Stimulated activated CD4-positive, alpha-beta T cell treated with anti-CD3 and anti-CD28 coated beads, TNF-alpha, amount 100 ng/mL, for 48 hours (primary cell): ENCODE results near the gene CCT2.
"Not testable (repeated sequence)": the region's sequence is repeated elsewhere in the genome, so short reads cannot be mapped to it uniquely, and the experiment has no call there.

Source experiments
- DNase-seq, 3 donors: peaks; one replicate each; pipeline ENCODE4 v3.0.0-alpha.2; 2020; ENCODE audit warnings: low read depth in 3 of 3

CCT2 gene

DNA sequence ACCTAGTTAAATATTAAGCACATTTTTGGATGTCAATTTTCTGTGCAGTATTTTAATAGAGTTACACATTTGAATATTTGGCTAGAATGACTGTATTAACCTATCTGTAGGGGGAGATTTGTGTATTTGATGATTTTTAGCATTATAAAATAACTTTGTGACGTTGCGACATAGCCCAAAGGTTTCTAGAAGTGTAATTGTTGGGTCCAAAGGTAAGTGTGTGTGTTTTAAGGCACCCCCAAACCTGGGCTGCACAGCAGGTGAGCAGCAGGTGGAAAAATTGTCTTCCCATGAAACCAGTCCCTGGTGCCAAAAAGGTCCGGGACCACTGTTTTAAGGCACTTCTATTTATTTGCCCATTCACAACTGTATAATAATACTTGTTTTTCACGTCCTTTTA lies 3.3 kb downstream of the CCT2 start:
- no peak for DNase-seq

DNA sequence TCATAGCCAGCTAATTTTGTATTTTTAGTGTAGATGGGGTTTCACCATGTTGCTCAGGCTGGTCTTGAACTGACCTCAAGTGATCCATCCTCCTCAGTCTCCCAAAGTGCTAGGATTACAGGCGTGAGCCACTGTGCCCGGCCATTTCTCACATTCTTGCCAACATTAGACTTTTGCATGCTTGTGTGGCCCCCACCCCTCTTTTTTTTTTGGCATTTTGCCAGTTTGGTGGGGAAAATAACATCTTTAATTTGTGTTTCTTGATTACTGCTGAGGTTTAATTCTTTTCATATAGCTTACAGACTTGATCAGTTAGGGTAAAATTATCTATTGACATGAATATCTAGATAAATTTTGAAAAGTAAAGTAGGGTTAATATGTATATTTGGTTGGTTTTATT lies 3.8 kb downstream of the CCT2 start:
- DNase-seq: no peak

DNA sequence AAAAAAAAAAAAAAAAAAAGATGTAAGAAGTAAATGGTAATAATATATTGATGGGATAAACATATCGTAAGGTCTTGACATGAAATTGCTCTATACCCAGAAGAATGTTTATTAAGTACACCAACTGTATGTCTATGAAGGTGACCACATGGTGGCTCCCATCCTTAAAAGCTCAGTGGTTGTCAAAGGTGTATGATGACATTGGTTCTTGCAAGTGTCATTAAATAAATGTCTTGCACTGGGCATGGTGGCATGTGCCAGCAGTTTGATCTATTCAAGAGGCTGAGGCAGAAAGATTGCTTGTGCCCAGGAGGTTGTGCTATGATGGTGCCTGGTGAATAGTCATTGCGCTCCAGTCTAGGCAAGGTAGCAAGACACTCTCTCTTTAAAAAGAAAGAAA lies 10.4 kb downstream of the CCT2 start:
- no peak for DNase-seq

DNA sequence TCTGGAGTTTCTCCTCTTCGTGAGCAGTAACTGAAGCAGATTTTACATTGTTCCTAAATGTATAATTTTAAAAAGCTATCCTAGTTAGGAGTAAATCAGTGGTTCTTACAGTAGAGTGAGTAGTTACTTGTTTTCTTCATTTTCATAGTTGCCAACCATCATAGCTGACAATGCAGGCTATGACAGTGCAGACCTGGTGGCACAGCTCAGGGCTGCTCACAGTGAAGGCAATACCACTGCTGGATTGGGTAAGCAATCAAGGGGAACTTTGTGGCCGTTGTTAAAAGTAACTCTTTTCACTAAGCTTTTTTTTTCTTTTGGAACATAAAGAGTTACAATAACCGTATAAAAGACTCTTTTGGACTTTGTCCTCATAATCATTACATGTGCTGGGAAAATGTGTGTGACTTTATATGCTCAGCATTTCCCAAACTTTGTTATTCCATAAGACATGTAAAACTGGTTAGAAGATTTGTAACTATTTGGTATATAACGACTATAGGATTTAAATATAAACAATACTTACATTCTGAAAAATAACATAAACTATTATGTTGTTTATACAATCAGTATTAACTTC lies 13.0 kb downstream of the CCT2 start:
- no peak for DNase-seq

DNA sequence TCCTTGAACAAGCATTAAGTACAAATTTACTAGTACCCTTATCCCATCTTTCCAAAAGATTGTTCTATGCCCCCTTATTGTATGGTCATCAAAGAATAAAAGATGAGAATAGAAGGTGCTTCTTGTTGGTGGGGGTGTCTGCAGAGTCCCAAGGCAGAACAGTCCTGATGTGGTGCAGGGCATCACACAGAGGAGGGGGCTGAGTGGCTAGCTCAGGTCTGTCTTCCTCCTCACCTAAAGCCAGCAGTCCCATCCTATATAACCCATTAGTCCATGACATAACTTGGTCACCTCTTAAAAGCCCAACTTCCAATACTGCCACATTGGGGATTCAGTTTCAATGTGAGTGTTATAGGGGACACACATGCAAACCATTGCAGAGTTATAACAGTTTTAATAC lies 15.5 kb downstream of the CCT2 start:
- no peak for DNase-seq

DNA sequence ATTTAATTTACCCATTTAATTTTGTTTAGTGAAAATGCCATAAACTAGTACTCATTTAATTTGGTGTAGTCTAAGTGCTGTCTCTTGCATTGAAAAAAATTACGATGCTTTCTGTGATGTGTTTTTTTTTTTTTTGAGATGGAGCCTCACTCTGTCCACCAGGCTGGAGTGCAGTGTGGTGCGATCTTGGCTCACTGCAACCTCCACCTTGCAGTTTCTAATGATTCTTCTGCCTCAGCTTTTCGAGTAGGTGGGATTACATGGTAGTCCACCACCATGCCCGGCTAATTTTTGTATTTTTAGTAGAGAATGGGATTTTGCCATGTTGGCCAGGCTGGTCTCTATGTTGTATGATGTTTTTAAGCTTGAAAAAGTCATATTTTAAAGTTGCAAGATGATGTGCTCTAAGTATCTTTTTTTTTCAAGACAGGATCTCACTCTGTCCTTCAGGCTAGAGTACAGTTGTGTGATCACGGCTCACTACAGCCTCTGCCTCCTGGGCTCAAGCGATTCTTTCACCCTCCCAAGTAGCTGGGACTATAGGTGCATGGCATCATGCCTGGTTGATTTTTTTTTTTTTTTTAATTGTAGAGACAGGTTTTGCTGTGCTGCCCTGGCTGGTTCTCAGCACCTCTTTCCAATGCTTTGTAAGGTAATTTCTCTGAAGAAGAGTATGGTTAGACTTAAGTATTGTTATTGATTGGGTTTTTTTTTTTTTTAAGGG lies 16.9 kb downstream of the CCT2 start:
- DNase-seq: no peak

DNA sequence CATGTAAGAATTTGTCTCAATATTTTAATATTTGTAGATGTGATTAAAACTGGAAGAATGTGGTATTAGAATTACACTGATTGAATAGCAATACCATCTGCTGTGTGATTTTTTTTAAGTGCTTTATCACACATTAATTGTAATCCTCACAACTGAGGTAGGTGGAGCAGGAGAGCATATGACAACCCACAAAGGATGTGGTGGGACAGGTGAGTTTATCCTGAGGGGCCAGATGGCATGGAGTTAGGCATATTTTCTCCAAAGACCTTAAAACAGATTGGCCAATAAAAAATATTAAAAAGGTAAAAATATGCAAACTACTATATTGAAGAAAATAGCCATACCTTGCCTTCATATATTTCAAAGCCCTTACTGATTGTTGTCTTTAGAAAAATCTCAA lies 17.7 kb downstream of the CCT2 start:
- DNase-seq: no peak

DNA sequence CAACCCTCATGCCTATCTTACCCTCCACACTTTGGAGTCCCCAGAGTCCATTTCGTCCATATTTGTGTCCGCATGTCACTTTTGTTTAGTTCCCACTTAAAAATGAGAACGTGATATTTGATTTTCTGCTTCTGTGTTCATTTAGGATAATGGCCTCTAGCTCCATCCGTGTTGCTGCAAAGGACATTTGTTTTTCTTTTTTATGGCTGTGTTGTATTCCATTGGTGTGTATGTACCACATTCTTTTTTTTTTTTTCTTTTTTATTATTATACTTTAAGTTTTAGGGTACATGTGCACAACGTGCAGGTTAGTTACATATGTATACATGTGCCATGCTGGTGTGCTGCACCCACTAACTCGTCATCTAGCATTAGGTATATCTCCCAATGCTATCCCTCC lies 18.3 kb downstream of the CCT2 start:
- not testable (repeated sequence) for DNase-seq

DNA sequence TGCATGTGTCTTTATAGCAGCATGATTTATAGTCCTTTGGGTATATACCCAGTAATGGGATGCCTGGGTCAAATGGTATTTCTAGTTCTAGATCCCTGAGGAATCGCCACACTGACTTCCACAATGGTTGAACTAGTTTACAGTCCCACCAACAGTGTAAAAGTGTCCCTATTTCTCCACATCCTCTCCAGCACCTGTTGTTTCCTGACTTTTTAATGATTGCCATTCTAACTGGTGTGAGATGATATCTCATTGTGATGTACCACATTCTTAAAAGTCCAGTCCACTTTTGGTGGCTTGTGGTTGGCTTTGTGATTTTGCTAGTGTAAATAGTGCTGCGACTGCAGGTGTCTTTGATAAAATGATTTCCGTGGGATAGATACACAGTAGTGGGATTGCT lies 19.0 kb downstream of the CCT2 start:
- not testable (repeated sequence) for DNase-seq

DNA sequence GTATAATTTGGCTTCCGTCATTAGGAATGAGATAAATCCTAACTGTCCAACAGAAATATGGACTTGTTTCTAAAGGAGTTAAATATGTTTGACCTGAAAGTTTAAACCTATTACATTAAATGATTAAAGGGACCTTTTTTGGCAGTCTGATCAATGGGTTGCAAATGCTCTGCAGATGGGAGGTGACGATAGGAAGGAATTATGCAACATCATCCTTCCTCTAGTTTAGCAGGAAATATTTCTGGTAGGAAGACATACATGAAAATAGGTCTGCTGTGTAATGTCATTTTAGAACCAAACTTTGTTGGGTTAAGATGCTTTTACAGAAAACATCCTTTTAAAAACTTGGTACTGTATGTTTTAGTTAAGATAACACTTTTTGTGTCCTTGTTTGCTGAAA lies 22.9 kb downstream of the CCT2 start:
- DNase-seq: no peak

DNA sequence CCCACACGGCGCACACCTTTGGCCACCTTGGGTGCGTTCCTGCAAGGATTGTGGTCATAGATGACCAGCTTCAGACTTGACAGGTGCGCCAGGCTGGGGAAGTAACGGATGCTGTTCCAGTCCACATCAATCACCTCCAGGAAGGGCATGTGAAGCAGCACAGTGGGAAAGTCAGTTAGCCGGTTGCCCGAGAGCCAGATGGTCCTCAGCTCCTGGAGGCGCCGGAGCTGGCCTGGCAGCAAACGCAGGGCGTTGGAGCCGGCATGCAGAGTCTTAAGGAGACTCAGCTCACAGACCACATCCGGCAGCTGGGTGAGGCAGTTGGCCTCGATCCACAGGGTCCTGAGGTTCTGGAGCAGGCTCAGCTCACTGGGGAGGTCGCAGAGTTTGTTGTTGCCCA lies 24.9 kb downstream of the CCT2 start:
- DNase-seq: no peak

DNA sequence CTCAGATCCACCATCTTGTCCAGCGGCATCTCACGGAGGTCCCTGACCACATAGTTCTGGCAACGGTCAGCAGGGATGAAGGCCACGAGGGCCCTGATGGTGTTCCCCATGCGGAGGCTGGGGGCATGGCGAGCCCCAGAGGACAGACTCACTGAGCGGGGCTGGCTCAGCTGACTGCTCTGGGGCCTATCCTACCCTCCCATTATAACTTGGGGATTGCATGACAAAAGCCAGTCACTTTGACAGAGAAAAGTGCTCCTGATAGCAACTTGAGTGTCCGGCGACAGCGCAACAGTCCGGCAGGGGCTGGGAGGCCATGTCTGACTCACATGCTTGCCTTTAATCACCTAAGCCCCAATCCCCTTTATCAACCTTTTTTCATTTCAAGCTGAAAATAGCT lies 25.5 kb downstream of the CCT2 start, which contains the start of gene LRRC10:
TSS of gene LRRC10 (minus strand) at position 179 of the 400 bp plus-strand sequence. CDS start at position 110, 69 bp downstream.
- DNase-seq: no peak

DNA sequence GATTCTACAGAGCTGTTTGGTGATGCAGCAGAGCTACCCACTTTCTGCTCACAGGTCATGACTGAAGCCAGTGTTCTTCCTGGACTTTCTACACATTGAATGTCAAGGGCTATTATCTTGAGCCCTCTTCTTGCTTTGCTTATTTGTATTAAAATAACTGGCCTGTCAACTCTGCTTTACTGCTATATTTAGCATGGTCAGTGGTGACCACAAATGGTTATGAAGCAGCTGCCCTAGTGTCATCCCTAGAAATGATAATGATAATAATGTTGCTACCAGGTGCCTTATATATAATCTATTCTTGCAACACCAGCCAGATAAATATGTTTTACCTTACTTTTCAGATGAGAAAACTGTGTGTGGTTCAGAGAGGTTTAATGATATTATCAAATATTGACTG lies 28.1 kb downstream of the CCT2 start:
- no peak for DNase-seq

DNA sequence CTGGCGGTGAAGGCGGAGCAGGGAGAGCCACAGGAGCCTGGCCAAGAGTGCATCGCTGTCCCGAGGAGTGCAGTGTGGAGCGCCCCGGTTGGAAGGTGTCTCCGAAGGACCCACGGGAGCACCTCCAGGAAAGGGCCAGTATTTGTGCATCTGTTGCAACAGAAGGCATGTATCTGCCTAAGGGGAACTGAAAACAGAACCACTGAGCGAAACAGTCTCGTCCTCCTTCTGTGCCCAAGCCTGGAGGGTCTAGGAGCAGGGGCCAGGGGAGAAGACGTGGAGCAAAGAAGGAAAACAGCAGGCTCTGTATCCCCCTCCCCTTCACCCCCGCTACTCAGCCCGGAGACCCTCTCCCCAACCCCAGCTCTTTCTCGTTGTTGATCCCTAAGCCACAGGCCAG lies 30.8 kb downstream of the CCT2 start:
- DNase-seq: no peak

DNA sequence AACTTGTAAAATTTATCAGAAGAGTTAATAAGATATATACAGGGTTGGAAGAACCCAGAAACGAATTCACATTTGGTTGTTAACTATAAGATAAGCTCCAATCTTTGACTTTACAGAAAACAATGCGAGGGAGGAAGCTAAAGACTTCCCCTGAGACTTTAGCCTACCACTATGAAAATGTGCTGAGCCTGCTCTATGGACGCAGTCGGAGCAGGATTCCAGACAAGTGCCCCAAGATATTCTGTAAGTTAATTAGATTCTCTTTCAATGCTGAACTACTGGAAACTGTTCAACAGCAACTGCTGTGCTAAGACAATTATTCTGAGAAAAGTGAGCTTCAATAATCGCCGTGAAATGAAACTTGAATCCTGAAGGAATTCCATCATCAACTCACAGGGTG lies 33.8 kb downstream of the CCT2 start:
- no peak for DNase-seq

DNA sequence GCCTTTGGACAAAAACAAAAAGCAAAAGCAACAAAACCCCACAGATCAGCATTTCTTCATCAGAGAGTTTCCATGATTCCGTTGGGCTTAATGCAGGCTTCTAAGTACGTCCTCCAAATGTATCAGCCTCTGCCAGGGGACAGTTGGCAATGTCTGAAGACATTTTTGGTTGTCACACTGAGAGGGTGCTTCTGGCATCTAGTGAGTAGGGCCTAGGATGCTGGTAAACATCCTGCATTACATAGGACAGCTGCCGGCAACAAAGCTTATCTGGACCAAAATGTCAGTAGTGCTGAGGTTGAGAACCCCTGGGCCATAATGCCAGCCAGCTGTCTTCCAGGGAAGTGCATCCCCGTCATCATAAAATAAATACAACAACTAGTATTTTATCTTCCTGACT lies 34.8 kb downstream of the CCT2 start:
- DNase-seq: no peak

DNA sequence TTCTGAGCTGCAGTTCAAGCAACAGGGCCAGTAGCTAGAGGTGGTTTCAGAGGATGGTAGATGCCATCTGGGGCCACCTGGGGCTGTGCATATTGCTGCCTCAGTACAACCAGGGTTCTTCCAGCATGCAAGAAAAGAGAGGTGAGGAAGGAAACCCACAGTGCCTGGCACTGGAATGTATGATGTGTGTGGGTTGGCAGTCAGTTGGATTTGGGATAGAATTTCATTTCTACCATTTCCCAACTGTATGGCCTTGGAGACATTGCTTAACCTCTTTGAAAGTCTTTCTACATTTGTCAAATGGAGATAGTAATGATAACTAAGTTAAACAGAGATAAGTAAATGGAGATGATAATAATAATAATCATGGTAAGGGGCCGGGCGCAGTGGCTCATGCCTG lies 35.7 kb downstream of the CCT2 start:
- no peak for DNase-seq

DNA sequence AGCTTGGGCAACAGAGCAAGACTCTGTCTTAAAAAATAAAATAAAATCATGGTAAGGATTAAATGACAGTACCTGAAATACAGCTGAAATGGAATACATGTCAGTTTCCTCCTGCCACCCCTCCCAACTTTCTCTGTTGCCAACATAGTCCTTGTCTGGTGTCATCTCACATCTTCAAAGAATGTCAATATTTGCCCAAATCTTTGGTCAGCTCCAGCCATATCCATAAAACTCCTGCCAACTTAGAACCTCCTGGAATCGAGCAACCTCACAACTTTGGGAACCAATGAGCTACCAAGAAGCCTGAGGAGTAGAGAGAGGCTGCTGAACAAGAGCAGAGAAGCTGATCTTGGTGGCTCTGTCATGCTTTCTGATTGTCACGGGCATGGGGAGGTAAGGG lies 36.3 kb downstream of the CCT2 start:
- DNase-seq: no peak

DNA sequence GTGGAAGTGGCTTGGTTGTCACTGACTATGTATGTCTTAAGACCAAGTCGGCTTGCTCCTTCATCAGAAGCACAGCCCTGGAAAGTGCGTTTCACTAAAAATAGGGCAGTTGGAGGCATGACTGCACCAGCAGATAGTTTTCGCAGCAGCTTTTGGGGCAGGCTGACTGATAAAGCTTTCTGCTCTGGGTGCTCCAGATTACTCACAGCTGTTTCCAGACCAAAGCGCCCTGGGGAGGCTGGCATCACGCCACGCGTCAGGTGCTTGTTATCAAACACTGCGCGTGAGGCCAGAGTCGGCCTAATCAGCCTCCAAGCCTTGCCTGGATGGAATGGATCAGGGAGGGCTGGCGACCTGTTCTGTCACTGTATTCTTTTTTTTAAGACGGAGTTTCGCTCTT lies 38.7 kb downstream of the CCT2 start:
- DNase-seq: no peak

DNA sequence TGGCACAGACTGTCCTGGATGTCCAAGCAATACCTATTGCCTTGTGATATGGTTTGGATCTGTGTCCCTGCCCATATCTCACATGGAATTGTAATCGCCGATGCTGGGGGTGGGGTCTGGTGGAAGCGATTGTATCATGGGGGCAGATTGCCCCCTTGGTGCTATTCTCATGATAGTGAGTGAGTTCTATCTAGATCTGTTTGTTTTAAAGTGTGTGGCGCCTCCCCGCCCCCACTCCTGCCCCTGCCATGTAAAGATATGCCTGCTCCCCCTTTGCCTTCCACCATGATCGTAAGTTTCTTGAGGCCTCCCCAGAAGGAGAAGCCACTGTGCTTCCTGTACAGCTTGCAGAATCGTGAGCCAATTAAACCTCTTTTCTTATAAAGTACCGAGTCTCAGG lies 42.2 kb downstream of the CCT2 start:
- DNase-seq: no peak

DNA sequence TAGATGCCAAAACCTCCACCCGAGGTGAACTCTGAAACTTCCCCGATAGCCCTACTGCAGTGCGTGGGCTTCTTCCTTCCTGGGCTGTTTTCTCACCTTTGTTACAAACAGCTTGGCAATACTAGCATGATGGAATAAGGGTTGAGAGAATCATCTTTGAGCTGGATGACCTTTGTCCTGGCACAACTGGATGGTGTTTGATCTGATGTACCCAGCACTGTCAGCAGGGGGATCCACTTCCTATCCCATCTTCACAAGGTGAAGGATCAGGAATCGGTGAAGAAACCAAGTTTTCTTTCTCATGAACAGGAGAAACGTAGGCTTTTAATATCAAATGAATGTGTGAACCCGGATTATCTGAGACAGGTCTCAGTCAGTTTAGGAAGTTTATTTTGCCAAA lies 44.9 kb downstream of the CCT2 start:
- DNase-seq: no peak

DNA sequence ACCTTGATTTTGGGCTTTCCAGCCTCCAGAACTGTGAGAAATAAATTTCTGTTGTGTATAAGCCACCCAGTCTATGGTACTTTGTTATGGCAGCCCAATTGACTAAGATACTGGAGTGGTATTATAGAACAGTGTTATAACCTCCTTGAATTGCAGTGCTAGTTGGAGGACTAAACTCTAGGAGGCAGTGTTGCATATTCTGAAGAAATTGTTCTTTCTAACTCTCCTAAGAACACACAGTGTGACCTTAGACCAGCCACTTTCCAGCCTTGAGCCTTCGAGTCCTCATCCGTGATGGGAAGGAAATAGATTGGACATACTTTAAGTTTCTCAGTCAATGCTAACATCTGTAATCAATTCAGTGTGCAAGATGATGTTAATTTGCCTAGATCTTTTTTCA lies 47.8 kb downstream of the CCT2 start:
- no peak for DNase-seq

DNA sequence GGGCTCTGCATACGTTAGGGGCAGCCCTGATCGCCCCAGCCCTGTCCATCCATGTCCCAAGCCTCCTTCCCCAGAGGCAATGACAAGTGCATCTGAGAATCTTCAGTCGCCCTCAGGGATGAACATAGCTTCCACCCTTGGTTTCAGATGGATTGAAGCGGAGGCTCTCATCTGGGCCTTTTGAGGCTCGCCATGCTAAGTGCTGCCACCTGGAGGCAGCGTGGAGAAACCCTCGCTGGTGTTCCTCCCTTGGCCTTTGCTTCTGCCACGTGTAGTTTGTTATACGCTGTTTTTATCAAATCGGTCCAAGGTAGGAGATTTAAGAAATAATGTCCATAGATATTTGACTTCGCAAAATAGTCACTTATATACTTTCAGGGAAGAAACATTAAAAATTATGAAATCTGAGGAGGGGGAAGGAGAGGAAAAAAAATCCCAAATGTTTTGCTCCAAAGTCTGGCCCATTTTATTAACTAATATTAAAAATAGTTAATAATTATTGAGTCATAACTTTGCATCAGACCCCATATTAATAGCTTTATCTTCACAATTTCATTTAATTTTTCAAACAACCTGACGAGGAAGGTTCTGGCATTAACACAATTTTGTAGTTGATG lies 54.2 kb downstream of the CCT2 start:
- peak; percentile 38 to 52 (median 41) for DNase-seq
